HG03103 (cell line): ENCODE data around the gene MYL11.
"Not testable (repeated sequence)": the region's sequence is repeated elsewhere in the genome, so short reads cannot be mapped to it uniquely, and the experiment has no call there.

Experiments
- ATAC-seq: cut with Tn5 transposase; IDR thresholded peaks from one replicate; pipeline ENCODE4 v1.9.1; 2021; ENCODE audit warnings: low read depth; ENCODE audit not compliant: unreplicated experiment

The MYL11 gene

DNA sequence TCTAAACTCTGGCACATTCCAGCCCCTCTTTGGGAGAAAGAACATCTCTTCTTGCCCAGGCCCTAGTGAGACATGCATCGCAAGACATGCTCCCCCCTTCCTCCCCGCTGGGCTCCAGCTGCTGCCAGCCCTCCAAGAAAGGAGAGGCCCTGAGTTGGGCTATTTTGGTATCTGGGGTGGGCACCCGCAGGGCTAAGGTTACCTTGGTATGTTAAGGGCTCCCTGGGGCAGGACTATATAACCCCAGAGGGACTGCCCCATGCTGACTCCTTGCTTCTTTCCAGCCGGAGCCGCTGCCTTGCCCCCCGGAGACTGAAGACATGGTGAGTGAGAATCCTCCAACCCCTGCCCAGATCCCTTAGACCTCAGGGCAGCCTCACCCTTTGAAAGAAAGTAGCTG is at the start of gene MYL11:
Gene MYL11, plus strand, starts transcription at position 265 of the 400 bp plus-strand sequence. Its CDS starts 56 bp downstream, at position 321.
- no peak for ATAC-seq

DNA sequence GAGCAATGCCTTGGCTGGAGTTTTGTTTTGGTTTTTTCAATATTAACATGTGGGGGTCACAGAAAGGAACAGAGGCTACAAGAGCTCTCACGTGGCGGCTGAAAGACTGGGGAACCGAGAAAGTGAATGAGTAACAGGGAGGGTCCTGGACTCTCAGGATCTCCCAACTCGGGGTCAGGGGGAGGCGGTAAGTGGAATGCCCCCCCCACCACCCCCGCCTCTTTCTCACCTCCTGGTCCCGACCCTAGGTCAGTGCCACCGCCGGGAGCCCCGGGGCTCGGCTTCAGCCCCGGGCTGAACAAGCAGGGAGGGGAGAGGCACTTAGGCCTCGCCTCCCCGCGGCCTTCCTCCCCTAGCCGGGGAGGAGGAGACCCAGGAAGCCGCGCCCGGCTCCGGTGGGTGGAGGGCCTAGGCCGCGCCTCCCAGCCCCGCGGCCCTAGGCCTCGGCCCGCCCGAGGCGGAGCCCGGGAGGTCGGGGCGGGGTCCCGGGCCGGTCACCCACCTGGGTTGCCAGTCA is 40.1 kb upstream of the MYL11 start:
- peak; percentile 86 for ATAC-seq

- ATAC-seq = peak; percentile 58
Observed at GRCh38 chr16:30335028-30335597, 39.5 kb upstream of the MYL11 start.

DNA sequence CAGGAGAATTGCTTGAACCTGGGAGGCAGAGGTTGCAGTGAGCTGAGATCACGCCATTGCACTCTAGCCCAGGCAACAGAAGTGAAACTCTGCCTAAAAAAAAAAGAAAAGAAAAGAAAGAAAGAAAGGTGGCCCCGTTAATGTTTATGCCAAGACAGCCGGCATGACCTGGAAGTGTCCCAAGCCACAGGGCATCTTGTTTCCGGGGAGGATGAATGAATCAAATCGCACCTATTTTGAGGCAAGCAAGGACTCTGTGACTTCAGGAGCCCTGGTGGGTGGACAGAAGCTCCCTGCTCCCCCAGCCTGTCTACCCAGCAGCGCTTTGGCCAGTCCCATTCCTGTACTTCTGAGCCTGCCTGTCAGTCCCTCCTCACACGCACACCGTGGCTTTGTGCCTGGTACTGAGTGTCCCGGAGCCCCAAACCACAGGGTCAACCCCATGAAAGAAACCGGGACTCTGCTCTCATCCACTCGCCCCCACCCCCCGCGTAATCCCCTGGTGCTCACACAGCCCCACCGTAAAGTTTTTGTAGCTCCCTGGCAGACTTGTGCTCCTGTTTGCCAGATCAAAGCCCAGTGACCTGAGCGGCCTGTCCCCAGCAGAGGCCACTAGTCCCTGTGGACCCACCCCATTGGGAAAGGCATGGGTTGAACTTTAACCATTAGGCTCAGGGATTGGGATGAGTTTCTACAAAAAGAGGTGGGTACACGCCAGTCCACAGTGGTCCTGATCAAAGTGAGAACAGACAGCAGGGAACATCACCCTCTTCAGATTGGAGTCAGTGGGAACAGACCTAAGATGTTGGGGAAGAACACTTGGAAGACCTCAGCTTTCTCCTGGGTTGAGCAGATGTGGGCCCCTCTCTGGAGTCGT is 38.8 kb upstream of the MYL11 start:
- no peak for ATAC-seq

- not testable (repeated sequence) for ATAC-seq
Observed at GRCh38 chr16:30337964-30338357, 36.6 kb upstream of the MYL11 start.

DNA sequence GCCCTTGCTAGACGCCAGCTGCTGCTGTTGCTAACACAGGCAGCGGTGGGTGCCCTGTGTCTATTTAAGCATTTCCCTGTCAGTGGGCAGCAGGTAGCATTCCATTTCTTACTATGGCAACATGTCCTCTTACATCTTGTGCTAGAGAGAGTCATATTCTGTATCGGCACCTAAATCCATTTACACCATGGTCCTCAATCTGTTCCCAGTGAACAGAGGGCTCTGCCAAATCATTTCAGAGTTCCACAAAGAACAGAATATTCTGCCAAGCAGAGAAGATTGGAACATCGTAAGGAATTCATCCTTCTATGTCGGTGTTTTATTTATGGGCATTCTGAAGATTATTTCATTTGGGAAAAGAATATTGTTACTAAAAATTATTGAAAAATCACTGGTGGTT is 35.9 kb upstream of the MYL11 start:
- not testable (repeated sequence) for ATAC-seq

GRCh38 chr16:30340621-30341020 is 34.0 kb upstream of the MYL11 start:
- no peak for ATAC-seq

DNA sequence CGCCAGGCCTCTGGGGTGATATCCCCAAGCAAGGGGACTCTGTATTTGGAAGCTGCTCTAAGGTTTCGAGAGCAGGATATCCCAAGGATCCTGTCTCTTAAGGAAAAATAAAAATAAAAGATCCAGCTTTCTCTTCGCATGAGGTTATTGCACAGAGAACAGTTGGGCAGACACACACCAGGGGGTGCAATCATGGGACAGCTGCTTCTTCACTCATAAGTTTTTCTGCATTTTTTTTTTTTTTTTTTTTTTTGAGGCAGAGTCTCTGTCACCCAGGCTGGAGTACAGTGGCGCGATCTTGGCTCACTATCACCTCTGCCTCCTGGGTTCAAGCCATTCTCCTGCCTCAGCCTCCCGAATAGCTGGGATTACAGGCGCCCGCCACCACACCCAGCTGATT is 32.6 kb upstream of the MYL11 start:
- ATAC-seq = not testable (repeated sequence)

DNA sequence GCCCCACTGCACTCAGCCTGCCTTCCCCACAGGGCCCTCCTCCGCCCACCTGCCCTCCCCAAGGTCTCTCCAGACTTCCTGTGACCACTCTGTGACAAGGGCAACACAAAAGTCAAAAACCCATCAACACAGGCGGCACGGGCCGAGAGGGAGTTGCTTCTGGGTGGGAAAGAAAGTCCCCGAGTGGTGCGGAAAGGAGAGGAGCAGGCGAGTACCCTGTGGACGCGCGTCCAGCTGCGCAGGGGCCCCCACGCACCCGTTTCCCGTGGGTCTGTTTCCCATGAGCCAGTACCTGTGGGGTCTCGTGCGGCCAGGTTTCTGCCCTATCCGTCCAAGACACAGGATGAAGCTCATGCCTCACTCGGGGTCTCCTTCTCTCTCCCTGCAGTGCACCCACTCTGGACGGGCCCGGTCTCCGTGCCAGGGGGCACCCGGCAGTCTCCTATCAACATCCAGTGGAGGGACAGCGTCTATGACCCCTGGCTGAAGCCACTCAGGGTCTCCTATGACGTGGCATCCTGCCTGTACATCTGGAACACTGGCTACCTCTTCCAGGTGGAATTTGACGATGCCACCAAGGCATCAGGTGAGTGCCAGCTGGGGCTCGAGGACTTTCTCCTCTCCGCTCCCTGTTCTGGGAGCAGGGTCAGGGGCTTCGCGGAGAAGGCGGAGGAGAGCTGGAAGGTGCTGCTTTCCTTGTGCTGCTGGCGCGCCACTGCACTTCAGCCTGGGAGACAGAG is 31.7 kb upstream of the MYL11 start:
- ATAC-seq = no peak

DNA sequence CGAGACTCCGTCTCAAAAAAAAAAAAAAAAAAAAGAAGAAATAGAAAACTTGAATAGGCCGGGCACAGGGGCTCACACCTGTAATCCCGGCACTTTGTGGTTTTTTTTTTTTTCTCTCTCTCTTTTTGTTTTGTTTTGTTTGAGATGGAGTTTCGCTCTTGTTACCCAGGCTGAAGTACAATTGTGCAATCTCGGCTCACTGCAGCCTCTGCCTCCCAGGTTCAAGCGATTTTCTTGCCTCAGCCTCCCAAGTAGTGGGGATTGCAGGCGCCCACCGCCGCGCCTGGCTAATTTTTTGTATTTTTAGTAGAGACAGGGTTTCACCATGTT is 31.1 kb upstream of the MYL11 start:
- ATAC-seq = not testable (repeated sequence)

DNA sequence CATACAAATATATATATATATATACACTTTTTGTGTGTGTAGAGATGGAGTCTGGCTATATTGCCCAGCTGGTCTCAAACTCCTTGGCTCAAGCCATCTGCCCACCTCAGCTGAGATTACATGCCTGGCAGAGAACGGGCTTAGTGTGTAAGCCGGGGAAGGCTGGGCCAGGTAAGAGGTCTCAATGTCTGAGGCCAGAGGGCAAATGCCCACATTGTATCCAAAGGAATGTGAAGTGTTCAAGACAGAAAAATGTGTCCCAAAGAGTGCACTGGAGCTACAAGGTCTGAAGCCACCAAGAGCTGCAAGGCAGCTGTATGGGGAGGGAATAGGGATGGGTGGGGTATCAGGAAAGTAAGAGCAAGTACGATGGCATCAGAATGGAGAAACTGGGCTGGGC is 28.3 kb upstream of the MYL11 start:
- no peak for ATAC-seq

DNA sequence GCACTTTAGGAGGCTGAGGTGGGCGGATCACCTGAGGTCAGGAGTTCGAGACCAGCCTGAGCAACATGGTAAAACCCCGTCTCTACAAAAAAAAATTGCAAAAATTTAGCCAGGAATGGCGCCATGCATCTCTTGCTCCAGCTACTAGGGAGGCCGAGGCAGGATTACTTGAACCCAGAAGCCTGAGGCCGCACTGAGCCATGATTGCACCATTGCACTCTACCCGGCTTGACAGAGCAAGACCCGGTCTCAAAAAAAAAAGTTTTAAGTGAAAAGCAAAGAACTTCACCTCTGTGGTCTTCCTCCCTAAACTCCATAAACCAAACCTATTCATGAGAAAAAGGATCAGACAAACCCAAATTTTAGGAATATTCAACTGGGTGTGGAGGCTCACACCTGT is 26.5 kb upstream of the MYL11 start:
- no peak for ATAC-seq

- ATAC-seq = no peak
Observed at GRCh38 chr16:30348929-30349328, 25.7 kb upstream of the MYL11 start.

DNA sequence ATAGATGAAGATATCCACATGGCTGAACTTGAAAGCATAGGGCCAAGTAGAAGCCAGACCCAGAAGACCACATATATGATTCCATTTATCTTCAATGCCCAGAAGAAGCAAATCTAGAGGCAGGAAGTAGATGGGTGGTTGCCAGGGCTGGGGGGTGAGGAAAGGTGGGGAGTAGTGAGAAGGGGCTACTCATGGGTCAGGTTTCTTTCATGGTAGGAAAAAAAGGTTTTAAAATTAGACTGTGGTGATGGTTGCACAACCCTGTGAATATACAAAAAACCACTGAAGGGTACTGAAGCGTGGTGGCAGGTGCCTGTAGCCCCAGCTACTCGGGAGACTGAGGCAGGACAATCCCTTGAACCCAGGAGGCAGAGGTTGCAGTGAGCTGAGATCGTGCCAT is 24.9 kb upstream of the MYL11 start:
- no peak for ATAC-seq

DNA sequence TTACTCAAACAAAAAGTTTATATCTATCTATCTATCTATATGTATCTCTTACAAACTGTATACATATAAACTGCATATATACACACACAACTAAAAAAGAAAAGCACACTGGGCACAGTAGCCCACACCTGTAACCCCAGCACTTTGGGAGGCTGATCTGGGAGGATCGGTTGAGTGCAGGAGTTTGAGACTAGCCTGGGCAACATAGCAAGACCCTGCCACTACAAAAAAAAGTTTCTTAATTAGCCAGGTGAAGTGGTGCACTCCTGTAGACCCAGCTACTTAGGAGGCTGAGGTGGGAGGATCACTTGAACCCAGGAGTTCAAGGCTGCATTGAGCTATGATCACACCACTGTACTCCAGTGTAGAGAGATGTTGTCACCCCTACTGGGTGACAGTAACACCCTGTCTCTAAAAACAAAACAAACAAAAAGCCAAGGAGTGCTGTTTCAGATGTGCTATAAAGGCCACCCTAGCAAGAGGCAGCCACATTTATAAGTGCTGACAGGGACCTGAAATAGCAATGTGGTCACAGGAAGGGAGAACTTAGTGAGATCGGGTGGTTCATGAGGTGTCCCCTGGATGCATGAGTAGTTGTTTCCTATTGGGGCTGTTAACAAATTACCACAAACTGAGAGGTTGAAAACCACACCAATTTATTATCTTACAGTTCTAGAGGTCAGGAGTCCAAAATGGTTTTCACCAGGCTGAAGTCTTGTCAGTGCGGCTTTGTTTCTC is 24.3 kb upstream of the MYL11 start:
- ATAC-seq = no peak

GRCh38 chr16:30351001-30351441 is 23.6 kb upstream of the MYL11 start:
- ATAC-seq = no peak

GRCh38 chr16:30351586-30352419 is 22.8 kb upstream of the MYL11 start:
- ATAC-seq = no peak

DNA sequence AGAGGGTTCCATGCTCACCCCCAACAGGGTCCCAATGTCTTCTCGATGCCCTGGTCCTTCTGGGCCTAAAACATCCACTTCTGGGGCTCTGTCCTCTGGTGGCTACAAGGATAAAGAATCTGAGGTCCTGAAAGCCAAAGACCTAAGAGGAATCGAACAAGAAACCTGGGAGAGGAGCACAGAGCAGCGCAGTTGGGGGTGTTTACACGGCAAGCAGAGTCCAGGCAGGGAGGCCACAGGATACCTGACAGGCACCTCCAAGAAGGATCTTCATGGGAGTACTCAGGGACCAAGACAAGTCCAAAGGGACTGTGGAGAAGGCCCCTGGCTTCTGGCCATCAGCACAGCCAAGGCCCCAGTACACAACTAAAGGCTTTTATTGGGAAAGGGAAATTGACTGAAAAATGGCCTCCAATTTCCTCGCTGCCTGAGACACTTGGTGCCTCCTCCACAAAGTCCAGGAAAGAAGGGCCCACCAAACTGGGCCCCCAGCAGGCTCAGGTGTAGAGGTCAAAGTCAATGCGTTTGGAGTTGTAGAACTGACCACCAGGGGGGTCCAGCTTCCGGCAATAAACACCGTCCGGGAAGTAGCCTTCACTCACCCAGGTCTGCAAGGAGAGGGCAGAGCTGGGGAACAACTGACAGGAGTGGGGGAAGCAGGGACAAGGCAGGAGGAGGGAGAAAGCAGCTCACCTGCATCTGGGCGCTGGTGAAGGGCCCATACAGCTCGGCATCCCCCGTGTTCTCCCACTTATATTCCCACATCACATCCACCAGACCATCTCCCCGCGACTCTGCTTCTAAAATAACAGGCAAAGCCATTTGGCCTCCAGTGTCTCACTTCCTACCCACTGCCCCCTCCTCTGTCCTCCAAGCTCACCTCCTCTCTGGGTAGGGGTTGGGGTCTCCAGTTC is 21.9 kb upstream of the MYL11 start:
- no peak for ATAC-seq
